MM.1S (cell line): ENCODE measurements around the gene YY1AP1.

Experiments used
- DNase-seq: peaks from one replicate; pipeline ENCODE4 v3.0.0-alpha.2; 2015
- H2AFZ ChIP-seq: fragments of 300-600 bp; sonication (generic); 2 replicates; pipeline ENCODE4 v1.6.0; 2016; ENCODE audit warnings: antibody characterized with exemption, low read length
- H3F3A ChIP-seq: fragments of 300-600 bp; sonication (generic); 2 replicates; pipeline ENCODE4 v1.6.1; 2016; ENCODE audit warnings: mild to moderate bottlenecking, antibody characterized with exemption, low read length, moderate library complexity, mixed read lengths; ENCODE audit not compliant: insufficient read depth
- H3K27ac ChIP-seq: fragments of 300-600 bp; sonication (generic); 2 replicates; pipeline ENCODE4 v1.5.1; 2016; ENCODE audit warnings: mild to moderate bottlenecking, low read length
- H3K27me3 ChIP-seq: fragments of 300-600 bp; sonication (generic); replicated peaks from 2 replicates; pipeline ENCODE4 v1.6.0; 2016; ENCODE audit warnings: low read length; ENCODE audit not compliant: insufficient read depth
- H3K36me3 ChIP-seq: fragments of 300-600 bp; sonication (generic); replicated peaks from 2 replicates; pipeline ENCODE4 v1.6.1; 2016; ENCODE audit warnings: mild to moderate bottlenecking, low read length, mixed read lengths; ENCODE audit not compliant: insufficient read depth
- H3K4me1 ChIP-seq: fragments of 300-600 bp; sonication (generic); 2 replicates; pipeline ENCODE4 v1.6.1; 2016; ENCODE audit warnings: low read length, mixed read lengths
- H3K4me2 ChIP-seq: fragments of 300-600 bp; sonication (generic); 2 replicates; pipeline ENCODE4 v1.6.0; 2016; ENCODE audit warnings: low read depth, low read length
- H3K4me3 ChIP-seq: fragments of 300-600 bp; sonication (generic); 2 replicates; pipeline ENCODE4 v1.5.1; 2016; ENCODE audit warnings: low read length, mixed read lengths
- H3K79me2 ChIP-seq: fragments of 300-600 bp; sonication (generic); 2 replicates; pipeline ENCODE4 v1.6.1; 2016; ENCODE audit warnings: mixed run types, low read length, mixed read lengths
- H3K9ac ChIP-seq: fragments of 300-600 bp; sonication (generic); 2 replicates; pipeline ENCODE4 v1.6.1; 2016; ENCODE audit warnings: low read length, mixed read lengths
- H3K9me2 ChIP-seq: fragments of 300-600 bp; sonication (generic); replicated peaks from 2 replicates; pipeline ENCODE4 v1.6.1; 2016; ENCODE audit warnings: mild to moderate bottlenecking, low read length, mixed read lengths; ENCODE audit not compliant: insufficient read depth
- H3K9me3 ChIP-seq: fragments of 300-600 bp; sonication (generic); replicated peaks from 2 replicates; pipeline ENCODE4 v1.6.1; 2016; ENCODE audit warnings: mild to moderate bottlenecking, low read length, mixed read lengths; ENCODE audit not compliant: insufficient read depth
- H4K20me1 ChIP-seq: fragments of 300-600 bp; sonication (generic); 2 replicates; pipeline ENCODE4 v1.6.1; 2016; ENCODE audit warnings: mild to moderate bottlenecking, low read length, moderate library complexity, mixed read lengths; ENCODE audit not compliant: insufficient read depth
- CTCF ChIP-seq: fragments of 300-600 bp; sonication (generic); IDR thresholded peaks from 2 replicates; pipeline ENCODE4 v1.5.1; 2016; ENCODE audit warnings: antibody characterized with exemption, low read length, mixed read lengths
- EZH2 ChIP-seq: fragments of 300-600 bp; sonication (generic); optimal IDR thresholded peaks from 2 replicates; pipeline ENCODE3; 2017; ENCODE audit warnings: low read depth, mild to moderate bottlenecking, antibody characterized with exemption, low read length, mixed read lengths
- EZH2phosphoT487 ChIP-seq: fragments of 300-600 bp; sonication (generic); IDR thresholded peaks from 2 replicates; pipeline ENCODE4 v1.6.1; 2018; ENCODE audit warnings: antibody characterized with exemption, low read length

The YY1AP1 gene

GRCh38 chr1:155695608-155696007 lies 7.0 kb upstream of the YY1AP1 start:
- peaks cover 20% of the 10 kb centered on the region for H3K36me3 ChIP-seq
- no peak for DNase-seq
- no peak for TF ChIP-seq EZH2phosphoT487
- TF ChIP-seq CTCF: no peak
- TF ChIP-seq EZH2: no peak
- no peak overlapping the region for H3K9ac ChIP-seq
- H3K9me3 ChIP-seq: no peaks in the 10 kb centered on the region
- peaks cover 10% of the 10 kb centered on the region; the same call in 1 of the 2 replicates for H4K20me1 ChIP-seq
- no peaks in the 10 kb centered on the region for H3K9me2 ChIP-seq
- peak overlapping the region; percentile 56 for H3K4me2 ChIP-seq
- H3F3A ChIP-seq: peaks cover 8% of the 10 kb centered on the region; the same call in 1 of the 2 replicates
- H2AFZ ChIP-seq: no peak overlapping the region
- H3K4me1 ChIP-seq: peaks cover 8% of the 10 kb centered on the region
- H3K79me2 ChIP-seq: peaks cover 60% of the 10 kb centered on the region
- no peak overlapping the region for H3K4me3 ChIP-seq
- H3K27me3 ChIP-seq: no peaks in the 10 kb centered on the region
- no peak overlapping the region for H3K27ac ChIP-seq

- Histone ChIP-seq H3K27me3 (no peaks in the 10 kb centered on the region), H3K79me2 (peaks cover 57% of the 10 kb centered on the region), H3K9me3 (no peaks in the 10 kb centered on the region), H3K9ac (no peak overlapping the region; the same call in 1 of the 2 replicates), H3K9me2 (no peaks in the 10 kb centered on the region), H2AFZ (no peak overlapping the region), H3K4me2 (peak overlapping the region; percentile 56), H3K4me1 (peaks cover 8% of the 10 kb centered on the region), H3K4me3 (peak overlapping the region; percentile 48), H4K20me1 (peaks cover 10% of the 10 kb centered on the region; the same call in 1 of the 2 replicates), H3K36me3 (peaks cover 20% of the 10 kb centered on the region), H3F3A (peaks cover 8% of the 10 kb centered on the region; the same call in 1 of the 2 replicates), H3K27ac (no peak overlapping the region)
- TF ChIP-seq EZH2 (no peak), CTCF (no peak), EZH2phosphoT487 (no peak)
- DNase-seq: peak; percentile 6
Measured at GRCh38 chr1:155695072-155695471, 6.5 kb upstream of the YY1AP1 start.

- H3K9me2 ChIP-seq: no peaks in the 10 kb centered on the region
Measured at GRCh38 chr1:155694167-155694566, 5.6 kb upstream of the YY1AP1 start.

More at GRCh38 chr1:155694167-155694566, 5.6 kb upstream of the YY1AP1 start:
- peaks cover 20% of the 10 kb centered on the region for H3K36me3 ChIP-seq
- peaks cover 8% of the 10 kb centered on the region; the same call in 1 of the 2 replicates for H3F3A ChIP-seq
- no peak overlapping the region for H3K9ac ChIP-seq
- peaks cover 55% of the 10 kb centered on the region for H3K79me2 ChIP-seq
- H3K4me3 ChIP-seq: peak overlapping the region; percentile 48
- peak overlapping the region; percentile 56; the same call in 1 of the 2 replicates for H3K4me2 ChIP-seq
- no peak overlapping the region for H3K27ac ChIP-seq
- no peak for DNase-seq
- no peak overlapping the region for H2AFZ ChIP-seq
- peaks cover 8% of the 10 kb centered on the region for H3K4me1 ChIP-seq
- TF ChIP-seq EZH2 (no peak), CTCF (no peak), EZH2phosphoT487 (no peak)
- no peaks in the 10 kb centered on the region for H3K27me3 ChIP-seq
- H3K9me3 ChIP-seq: no peaks in the 10 kb centered on the region
- peaks cover 10% of the 10 kb centered on the region; the same call in 1 of the 2 replicates for H4K20me1 ChIP-seq
